ENCODE data around the gene MAP3K3.
A peak's percentile ranks its signal among the peaks of the same experiment; 100 is the strongest.

The MAP3K3 gene

DNA sequence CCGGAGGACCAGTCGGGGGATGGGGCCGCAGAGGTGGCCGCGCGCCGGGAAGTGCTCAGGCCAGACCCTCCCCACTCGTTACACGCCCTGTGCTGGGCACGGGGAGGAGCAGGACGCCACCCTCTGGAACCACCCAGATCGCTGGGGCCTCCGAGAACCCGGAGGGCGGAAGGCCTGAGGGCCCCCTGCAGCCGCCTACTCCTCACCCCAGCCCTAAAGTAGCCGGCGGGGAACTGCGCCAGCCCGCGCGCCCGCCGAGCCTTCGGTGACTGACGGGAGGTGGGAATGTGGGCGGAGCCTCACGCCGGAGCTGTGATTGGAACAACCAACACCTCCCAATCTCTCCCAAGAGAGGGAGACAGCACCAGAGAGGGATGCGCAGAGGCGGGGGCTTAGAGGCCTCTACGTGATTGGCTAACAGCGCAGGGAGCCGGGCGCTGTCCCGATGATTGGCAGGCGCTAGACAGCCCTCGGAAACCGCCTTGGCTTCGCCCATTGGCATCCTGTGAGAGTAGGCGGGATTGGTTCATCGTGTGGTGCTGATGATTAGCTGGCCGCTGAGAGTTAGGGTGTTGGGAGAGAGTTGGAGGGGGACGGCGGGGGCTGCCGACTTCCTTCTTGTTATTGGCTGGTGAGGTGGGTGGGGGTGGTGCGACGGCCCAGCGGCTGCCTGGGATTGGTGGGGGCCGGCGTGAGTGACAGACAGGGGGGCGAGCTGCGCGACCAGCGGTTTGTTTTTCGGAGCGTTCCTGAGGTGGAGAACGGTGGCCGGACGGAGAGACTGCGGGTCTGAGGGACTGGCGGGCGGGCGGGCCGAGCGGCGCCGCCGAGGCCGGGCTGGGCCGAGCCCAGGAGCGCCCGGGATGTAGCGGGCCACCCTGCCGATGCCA lies at the start of gene MAP3K3:
Gene MAP3K3 (plus strand): TSS at position 734 of the 890 bp plus-strand sequence. CDS start 343 bp downstream, outside the sequence.
- DNase-seq (ENCODE audit: low read depth, low spot score), result peak; percentile 100

DNA sequence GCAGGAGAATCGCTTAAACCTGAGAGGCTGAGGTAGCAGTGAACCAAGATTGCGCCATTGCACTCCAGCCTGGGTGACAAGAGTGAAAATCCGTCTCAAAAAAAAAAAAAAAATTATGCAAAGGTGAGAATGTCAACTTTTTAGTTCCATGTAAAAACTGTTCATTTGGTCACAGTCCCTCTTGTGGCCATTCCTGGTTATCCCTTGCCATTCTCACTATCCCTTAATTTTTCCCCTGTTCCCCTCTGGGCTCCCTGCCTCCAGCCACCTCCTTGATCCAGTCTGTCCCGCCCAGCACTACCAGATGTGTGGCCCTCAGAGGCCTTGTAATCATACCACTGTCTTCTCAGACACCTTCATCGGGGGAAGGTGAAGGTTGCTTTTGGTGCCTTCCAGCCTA lies 48.6 kb upstream of the MAP3K3 start:
- peak; percentile 18 for DNase-seq (ENCODE audit: low read depth, low spot score)

DNA sequence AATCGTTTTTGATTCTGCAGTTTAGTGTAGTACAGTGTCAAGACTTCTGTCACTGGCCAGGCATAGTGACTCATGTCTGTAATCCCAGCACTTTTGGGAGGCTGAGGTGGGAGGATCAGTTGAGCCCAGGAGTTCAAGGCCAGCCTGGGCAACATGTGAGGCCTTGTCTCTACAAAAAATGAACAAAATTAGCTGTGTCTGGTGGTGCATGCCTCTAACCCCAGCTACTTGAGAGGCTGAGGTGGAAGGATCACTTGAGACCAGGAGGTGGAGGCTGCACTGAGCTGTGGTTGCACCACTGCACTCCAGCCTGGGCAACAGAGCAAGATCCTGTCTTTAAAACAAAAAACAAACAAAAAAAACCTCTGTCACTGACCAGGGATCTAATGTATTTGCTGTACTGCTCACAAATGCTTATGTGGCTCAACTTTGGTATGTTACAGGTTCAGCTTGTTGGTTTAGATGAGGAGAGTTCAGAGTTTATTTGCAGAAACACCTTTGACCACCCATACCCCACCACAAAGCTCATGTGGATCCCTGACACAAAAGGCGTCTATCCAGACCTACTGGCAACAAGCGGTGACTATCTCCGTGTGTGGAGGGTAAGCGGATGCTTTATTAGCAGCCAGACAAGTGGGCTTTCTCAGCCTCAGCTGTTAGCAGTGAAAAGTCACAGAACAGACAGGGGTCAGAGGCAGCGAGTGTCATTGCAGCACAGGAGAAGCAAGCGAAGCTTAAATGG lies 44.0 kb upstream of the MAP3K3 start:
- no peak for DNase-seq (ENCODE audit: low read depth, low spot score)

DNA sequence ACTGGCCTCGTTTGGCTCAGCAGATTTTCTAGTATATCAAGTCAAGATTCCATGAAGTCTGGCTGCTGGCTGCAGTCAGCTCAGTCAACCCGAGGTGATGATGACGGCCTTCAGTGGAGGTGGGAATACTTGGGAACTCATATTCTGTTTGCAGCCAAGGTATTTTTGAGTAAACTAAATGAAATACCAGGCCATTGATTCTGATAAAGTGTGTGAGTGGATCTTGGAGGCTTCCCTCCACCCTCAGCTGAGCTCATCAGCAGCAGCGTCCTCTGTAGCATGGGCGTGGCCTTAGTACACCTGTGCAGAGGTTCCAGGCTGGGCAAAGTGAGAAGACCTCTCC lies 43.5 kb upstream of the MAP3K3 start:
- DNase-seq (ENCODE audit: low read depth, low spot score), result no peak

DNA sequence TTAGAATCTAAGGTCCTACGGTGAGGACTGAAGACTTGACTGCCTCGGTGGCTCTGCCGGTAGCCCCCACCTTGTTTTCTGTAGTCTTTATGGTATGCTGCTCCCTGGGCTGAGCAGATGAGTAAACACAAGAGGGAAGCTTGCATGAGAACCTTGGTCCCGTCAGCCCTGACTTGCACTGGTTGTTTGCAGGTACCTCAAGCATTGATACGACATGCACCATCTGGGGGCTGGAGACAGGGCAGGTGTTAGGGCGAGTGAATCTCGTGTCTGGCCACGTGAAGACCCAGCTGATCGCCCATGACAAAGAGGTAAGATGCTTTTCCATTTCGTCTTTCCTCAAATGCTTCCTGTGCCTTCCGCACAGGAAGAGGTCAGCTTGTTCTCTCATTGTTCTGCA lies 42.6 kb upstream of the MAP3K3 start:
- no peak for DNase-seq (ENCODE audit: low read depth, low spot score)

DNA sequence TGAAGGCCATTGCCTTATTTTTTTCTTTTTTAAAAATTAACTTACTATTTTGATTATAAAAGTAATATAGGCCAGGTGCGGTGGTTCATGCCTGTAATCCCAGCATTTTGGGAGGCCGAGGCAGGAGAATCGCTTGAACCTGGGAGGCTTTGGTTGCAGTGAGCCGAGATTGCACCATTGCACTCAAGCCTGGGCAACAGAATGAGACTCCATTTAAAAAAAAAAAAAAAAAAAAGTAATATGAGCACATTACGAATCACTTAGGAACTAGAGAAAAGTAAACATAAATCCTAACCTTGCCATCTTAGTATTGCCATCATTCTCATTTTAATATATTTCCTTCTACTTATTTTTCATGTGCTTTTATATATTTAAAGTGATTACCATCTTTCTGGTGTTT lies 34.4 kb upstream of the MAP3K3 start:
- no peak for DNase-seq (ENCODE audit: low read depth, low spot score)

DNA sequence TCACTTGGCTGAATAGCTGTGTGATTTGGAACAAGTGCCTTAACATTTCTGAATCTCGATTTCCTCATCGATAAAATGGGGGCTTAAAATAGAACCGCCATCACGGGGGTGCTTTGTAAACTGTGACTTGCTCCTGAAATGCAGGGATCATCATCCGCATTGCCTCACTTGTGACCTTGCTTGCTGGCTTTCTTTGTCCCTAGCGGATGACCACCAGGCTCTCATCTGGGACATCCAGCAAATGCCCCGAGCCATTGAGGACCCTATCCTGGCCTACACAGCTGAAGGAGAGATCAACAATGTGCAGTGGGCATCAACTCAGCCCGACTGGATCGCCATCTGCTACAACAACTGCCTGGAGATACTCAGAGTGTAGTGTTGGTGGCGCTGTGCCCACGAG lies 33.4 kb upstream of the MAP3K3 start:
- no peak for DNase-seq (ENCODE audit: low read depth, low spot score)

DNA sequence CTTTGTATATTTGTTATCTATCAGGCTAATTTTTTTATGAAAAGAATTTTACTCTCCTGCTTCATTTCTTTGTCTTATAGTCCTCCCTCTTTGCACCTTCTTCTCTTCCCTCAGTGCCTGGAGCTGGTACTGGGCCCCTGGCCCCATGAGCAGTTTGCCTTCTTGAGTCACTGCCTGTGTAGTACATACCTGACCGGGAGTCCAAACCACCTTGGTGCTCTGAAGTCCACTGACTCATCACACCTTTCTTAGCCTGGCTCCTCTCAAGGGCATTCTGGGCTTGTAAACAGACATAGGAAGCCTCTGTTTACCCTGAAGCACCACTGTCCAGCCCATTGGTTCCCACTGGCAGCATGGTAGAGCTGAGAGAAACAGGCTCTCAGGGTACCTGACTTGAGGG lies 32.6 kb upstream of the MAP3K3 start:
- no peak for DNase-seq (ENCODE audit: low read depth, low spot score)

DNA sequence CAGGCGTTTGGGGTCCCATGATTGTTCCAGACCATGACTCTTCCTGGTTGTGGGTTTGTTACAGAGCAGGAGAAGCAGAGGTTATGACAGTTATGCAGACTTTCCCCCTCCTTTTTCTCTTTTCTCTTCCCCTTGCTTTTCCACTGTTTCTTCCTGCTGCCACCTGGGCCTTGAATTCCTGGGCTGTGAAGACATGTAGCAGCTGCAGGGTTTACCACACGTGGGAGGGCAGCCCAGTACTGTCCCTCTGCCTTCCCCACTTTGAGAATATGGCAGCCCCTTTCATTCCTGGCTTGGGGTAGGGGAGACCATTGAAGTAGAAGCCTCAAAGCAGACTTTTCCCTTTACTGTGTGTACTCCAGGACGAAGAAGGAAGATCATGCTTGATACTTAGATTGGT lies 29.4 kb upstream of the MAP3K3 start:
- DNase-seq (ENCODE audit: low read depth, low spot score), result no peak

DNA sequence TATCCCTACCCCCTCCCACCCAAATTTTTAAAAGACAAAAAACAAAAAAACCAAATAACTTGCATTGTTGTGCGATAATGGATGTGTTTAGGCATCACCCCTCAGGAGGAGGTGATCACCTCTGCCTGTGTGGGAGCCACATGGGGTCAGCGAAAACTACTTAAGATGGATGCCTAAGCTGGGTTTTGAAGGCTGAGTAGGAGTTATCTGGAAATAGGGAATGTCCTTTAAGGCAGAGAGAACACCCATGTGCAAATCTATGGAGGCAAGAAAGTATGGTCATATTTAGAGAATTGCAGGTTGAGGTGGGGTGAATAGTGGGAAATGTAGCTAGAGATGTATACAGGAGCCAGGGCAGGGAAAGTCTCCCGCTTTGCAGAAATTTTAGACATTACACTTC lies 27.1 kb upstream of the MAP3K3 start:
- no peak for DNase-seq (ENCODE audit: low read depth, low spot score)

DNA sequence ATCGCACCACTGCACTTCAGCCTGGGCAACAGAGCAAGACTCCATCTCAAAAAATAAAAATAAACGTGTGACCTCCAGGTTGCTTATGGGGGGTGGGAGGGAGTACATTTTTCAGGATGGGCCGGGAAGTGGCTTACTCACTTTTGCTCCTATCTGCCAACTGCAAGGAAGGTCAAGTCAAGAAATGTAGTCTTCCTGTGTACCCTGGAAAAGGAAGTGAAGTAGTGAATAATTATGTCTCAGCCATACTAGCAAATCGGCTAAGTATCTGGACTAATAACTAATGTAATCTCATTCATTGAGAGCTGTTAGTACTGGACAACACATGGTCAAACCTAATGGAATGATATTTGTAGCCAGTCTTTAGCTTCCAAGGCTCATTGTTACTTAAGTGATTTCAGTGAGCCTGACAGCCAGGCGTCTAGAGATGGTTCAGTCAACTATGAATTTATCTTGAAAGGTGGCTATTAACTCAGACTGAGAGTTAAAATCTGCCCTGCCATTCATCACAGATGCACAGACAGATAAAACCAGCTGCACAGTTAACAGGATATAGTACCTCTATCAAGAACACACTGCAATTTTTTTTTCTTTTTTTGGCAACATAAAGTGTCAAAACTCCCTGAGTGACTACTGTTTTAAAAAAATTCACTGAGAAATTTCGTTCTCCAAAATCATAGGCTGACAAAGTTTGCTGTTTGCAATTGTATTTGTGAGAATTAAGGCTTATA lies 25.2 kb upstream of the MAP3K3 start:
- DNase-seq (ENCODE audit: low read depth, low spot score), result no peak

DNA sequence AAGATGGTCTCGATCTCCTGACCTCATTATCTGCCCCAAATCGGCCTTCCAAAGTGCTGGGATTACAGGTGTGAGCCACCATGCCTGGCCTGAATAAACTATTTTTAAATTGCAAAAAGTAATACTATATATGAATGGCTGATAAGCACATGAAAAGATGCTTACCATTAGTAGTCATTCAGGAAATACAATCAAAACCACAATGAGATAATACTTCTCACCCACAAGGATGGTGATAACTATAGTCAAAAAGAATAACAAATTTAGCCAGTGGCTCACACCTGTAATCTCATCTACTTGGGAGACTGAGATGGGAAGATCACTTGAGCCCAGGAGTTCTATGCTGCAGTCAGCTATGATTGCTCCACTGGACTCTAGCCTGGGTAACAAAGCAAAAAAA lies 23.9 kb upstream of the MAP3K3 start:
- DNase-seq (ENCODE audit: low read depth, low spot score), result no peak

DNA sequence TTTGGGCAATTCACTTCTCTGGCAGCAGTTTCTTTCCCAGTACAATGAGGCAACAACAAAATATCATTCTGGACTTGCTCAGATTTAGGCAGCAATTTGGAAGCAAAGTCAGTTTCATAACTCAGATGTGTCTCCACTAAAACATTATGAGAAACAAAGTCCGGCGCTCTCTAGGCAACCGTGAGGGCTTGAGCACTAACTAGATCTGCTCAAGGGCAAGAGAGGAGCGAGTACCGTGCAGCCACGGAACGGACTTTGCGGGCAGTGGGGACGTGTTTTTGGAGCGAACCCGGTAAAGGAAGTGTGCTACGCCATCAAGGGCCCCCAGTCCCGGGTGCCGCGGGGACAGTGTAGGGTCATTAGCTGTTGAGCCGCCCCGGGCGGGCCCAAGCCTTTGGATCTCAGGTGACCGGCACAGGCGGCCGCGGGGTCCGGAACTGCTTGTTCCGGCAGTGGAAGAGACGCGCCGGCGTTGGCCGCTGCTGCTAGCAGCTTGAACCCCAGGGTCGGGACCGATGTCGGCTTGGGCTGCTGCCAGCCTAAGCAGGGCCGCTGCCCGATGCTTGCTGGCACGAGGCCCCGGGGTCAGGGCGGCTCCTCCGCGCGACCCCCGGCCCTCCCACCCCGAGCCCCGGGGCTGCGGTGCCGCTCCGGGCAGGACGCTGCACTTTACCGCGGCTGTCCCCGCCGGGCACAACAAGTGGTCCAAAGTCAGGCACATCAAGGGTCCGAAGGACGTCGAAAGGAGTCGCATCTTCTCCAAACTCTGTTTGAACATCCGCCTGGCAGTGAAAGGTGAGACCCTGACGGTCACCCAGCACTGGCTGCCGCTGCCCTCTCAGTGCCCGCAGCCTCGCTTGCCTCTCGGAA lies 21.4 kb upstream of the MAP3K3 start, which contains the start of gene TACO1:
Gene TACO1 (plus strand): TSS at position 327 of the 870 bp plus-strand sequence. CDS start 189 bp downstream, at position 516.
- peak; percentile 90 for DNase-seq (ENCODE audit: low read depth, low spot score)

DNA sequence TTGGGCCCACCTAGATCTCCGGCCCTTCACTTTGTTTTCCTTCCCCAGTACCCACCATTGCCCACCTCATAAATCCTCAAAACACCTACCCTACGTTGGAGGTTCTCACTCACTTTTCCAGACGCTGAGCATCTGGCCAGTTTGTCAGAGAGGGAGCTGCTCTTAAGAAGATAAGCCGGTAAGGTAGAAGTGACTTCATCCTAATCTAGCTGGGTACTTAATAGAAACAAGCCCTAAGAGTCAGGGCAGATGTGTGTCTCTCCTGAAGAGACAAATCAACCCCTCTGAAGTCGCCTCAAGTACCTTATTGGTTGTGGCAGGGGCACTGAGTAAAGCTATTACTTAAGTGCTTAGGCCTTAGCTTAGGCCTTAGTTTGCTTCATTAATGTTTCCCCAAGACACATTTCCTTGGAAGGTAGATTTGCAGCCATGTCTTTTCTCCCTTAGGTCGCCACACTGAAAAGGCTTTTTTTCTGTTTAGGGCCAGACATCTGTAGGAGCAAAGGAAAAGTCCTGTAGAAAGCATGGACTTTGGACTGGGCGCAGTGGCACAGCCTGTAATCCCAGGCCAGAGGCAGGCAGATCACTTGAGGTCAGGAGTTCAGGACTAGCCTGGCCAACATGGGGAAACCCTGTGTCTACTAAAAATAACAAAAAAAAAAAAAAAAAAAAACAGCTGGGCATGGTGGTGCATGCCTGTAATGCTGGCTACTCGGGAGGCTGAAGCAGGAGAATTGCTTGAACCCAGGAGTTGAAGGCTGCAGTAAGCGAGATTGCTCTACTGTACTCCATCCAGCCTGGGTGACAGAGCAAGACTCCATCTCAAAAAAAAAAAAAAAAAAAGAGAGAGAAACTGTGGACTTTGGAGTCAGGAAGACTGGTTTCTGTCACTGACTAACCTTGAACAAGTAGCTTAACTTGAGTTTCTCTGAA lies 20.5 kb upstream of the MAP3K3 start:
- DNase-seq (ENCODE audit: low read depth, low spot score), result peak; percentile 23

DNA sequence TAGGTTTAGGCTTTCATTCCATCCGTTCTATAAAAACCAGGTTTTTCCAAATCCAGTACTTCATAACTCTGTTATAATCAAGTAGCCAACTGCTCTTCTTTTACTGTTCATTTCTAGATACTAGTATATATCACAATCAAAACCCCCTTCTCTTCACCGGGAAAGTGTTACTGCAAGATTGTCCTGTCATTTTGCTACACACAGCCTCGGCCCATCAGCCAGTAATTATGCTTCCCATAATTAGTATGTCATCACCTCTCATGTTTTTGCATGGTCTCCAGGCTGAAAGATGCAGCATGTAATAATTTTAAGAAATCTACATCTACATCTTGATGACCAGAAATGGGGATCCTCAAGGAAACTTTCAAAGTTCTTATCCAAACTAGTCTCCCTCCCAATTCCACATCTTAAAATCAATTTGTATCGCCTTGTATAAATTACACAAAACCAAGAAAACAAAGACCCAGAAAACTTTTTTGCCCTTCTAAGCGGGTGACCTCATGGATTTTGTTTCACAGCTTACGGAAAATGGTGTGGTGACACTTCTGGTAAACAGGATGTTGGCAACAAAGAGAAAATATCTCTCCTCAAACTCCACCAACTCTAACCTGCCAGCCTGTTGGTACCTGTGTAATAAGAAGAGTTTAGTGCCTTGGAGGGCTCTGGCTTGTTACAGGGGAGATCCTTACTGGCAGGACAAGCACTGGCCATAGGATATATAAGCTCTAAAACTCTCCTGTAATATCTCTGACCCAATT lies 12.2 kb upstream of the MAP3K3 start:
- no peak for DNase-seq (ENCODE audit: low read depth, low spot score)

DNA sequence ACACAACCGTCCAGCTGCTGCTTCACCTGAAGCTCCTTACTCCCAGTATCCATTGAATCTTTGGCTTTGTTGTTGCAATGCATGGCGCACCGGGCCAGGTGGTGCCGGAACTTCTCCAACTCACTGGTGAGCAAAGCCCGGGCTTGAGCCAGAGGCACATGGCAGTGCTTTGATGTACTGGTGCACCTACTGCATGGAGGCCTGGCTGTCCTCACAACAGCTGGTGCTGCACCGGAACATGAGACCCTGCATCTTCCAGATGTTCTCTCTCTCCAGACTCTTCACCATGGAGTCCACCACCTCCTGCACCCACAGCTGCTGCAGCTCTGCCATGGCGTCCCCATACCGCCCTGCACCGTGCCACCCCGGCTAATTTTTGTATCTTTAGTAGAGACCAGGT lies 11.4 kb upstream of the MAP3K3 start:
- DNase-seq (ENCODE audit: low read depth, low spot score), result no peak

DNA sequence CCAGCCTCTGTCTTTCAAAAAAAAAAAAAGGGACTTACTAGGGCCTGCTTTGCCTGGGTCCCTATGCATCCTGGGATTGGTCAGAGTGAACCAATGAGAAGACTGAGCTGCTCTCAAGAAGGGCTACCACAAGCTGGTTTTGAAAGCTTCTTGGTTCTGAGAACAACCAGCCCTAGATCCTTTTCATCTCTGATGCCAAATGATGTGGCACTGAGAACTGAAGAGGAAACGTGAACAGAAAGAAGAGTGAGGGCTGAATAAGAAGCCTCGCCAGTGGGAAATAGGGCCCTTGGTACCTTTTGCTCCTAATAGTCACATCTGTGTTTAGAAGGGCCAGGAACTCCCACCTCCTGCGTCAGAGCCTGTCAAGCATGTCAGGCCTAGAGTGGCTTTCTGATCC lies 10.9 kb upstream of the MAP3K3 start:
- no peak for DNase-seq (ENCODE audit: low read depth, low spot score)

DNA sequence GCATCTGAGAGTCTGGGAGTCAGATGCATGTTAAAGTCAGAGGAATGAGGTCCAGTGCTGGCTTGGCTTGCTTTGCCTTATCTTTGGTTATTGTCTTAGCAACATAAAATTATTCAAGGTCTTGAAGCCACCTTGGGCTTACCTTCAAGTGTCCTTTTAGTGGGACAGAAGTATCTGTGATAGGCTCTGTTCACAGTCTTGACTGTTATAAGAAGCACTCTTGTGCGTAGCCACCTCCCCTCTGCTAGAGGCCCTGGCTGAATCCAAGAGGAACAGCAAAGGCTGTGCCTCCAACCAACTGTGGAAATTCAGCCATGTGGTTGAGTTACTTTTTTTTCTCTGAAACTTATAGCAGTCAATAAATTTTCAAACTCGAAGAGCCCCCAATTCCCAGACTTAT lies 8.6 kb upstream of the MAP3K3 start:
- DNase-seq (ENCODE audit: low read depth, low spot score), result no peak

DNA sequence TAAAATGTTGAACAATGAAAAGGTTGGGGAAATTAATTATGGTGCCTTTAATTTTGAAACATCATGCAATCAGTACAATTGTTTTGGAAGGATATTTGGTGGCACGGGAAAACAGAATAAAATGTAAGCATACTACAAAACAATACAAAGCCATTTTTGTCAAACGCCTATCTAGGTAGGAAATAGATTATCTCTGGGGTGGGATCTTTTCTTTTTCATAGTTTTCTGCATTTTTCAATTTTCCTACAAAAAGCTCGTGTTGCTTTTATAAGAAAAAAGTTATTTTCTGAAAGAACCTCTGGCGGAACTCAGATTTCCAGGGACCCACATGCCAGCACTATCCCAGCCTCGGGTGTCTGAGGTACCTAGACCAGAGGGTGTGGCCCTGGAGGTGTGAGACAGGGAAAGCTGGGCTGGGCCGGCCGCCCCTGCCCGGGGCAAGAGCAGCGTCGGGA lies 961 bp upstream of the MAP3K3 start:
- DNase-seq (ENCODE audit: low read depth, low spot score), result no peak

Measured in ELF-1 (cell line).